K562 (cell line): ENCODE data around the gene DYRK1B. TPM values are rescaled to one million over a fixed set of nuclear protein-coding genes. Genes with fewer than 3 reads are reported as not detected.
"Not testable (repeated sequence)": the region's sequence is repeated elsewhere in the genome, so short reads cannot be mapped to it uniquely, and the experiment has no call there.

Experiments
- ATAC-seq: fragments of 200-7000 bp; cut with Tn5 transposase; 3 replicates; pipeline ENCODE4 v1.9.1; 2020; ENCODE audit warnings: moderate library complexity
- BruUV-seq: library from RNA; stranded (reverse); fragments of 400-500 nt; replicated peaks from 2 replicates; lab custom pipeline; 2021; lab: Mats Ljungman, UMichigan
- CTCF ChIA-PET: fragments of 300-600 bp; formaldehyde crosslinking; extraction: SDS; loops from one replicate; lab custom pipeline; 2021; ENCODE audit warnings: low intra/inter-chr PET ratio; lab: Yijun Ruan, JAX
- POLR2A ChIA-PET: fragments of 300-600, 350-650 bp; sonication (Branson Sonifier 250); formaldehyde crosslinking; extraction: SDS; loops from one replicate; lab custom pipeline; 2021; ENCODE audit warnings: antibody characterized with exemption, inconsistent platforms; lab: Yijun Ruan, JAX
- DNase-seq, 4 experiments: peaks; one replicate each; pipeline versions ENCODE4 v3.0.0 to v3.0.0-alpha.2; 2011 to 2018; ENCODE audit warnings: low spot score in 3 of 4, mixed read lengths in 3 of 4; ENCODE audit errors: extremely low read depth in 1 of 4
- FAIRE-seq: peaks from 2 replicates; lab custom pipeline; 2011; peaks lifted over from hg19 to GRCh38; lab: Jason Lieb, UNC
- H2AFZ ChIP-seq: 2 replicates; pipeline ENCODE4 v1.6.0; 2011; ENCODE audit warnings: low read depth, low read length, control low read depth, inconsistent platforms
- H3K27ac ChIP-seq: fragments of 200-600 bp; 3 replicates; pipeline ENCODE4 v1.8.0; 2011; ENCODE audit warnings: low read depth, mild to moderate bottlenecking, control low read depth, inconsistent platforms, low read length, moderate library complexity, mixed read lengths; ENCODE audit errors: extremely low read depth
- H3K27me3 ChIP-seq, 2 experiments: fragments of 300-600 bp in 1 of 2; 2 replicates in 1 of 2; 3 replicates in 1 of 2; pipeline versions ENCODE4 v1.6.0 to v1.8.0; 2011; ENCODE audit warnings: inconsistent platforms in 2 of 2, low read length in 2 of 2, mild to moderate bottlenecking in 1 of 2, mixed read lengths in 1 of 2, moderate library complexity in 1 of 2; ENCODE audit not compliant: control insufficient read depth in 2 of 2, insufficient read depth in 2 of 2
- H3K36me3 ChIP-seq: fragments of 300-600 bp; 3 replicates; pipeline ENCODE4 v1.8.0; 2011; ENCODE audit warnings: mild to moderate bottlenecking, low read length, inconsistent platforms; ENCODE audit not compliant: control insufficient read depth, insufficient read depth
- H3K4me1 ChIP-seq, 2 experiments: fragments of 200-600 bp in 1 of 2; replicated peaks in 1 of 2; 2 replicates in 1 of 2; 3 replicates in 1 of 2; pipeline versions ENCODE4 v1.5.1 to v1.8.0; 2011; ENCODE audit warnings: inconsistent platforms in 2 of 2, low read length in 2 of 2, mild to moderate bottlenecking in 1 of 2, mixed read lengths in 1 of 2, moderate library complexity in 1 of 2; ENCODE audit not compliant: control insufficient read depth in 2 of 2, insufficient read depth in 2 of 2
- H3K4me2 ChIP-seq: 2 replicates; pipeline ENCODE4 v1.6.1; 2011; ENCODE audit warnings: low read length, control low read depth, inconsistent platforms, mixed read lengths; ENCODE audit not compliant: insufficient read depth
- H3K4me3 ChIP-seq: fragments of 200-600 bp; sonication (generic), shearing (Covaris generic); 2 replicates; pipeline ENCODE4 v1.5.1; 2016; ENCODE audit warnings: control low read depth, inconsistent platforms
- H3K79me2 ChIP-seq: fragments of 200-600 bp; 3 replicates; pipeline ENCODE4 v1.8.0; 2011; ENCODE audit warnings: low read length, inconsistent platforms; ENCODE audit not compliant: control insufficient read depth, insufficient read depth
- H3K9ac ChIP-seq, 2 experiments: 2 replicates each; pipeline versions ENCODE4 v1.6.0 to v1.6.1; 2011; ENCODE audit warnings: low read depth in 2 of 2, low read length in 2 of 2, control low read depth in 1 of 2, inconsistent platforms in 1 of 2, mild to moderate bottlenecking in 1 of 2, mixed read lengths in 1 of 2; ENCODE audit not compliant: insufficient read depth in 1 of 2
- H3K9me1 ChIP-seq: one replicate; pipeline ENCODE4 v1.6.0; 2011; ENCODE audit warnings: inconsistent platforms, mild to moderate bottlenecking, low read length, moderate library complexity; ENCODE audit not compliant: control insufficient read depth, insufficient read depth
- H3K9me3 ChIP-seq: replicated peaks from 2 replicates; pipeline ENCODE4 v1.5.1; 2011; ENCODE audit warnings: low read depth, low read length, inconsistent platforms; ENCODE audit not compliant: control insufficient read depth, insufficient read depth
- H4K20me1 ChIP-seq: replicated peaks from 2 replicates; pipeline ENCODE4 v1.6.1; 2011; ENCODE audit warnings: low read length, inconsistent platforms, mixed read lengths; ENCODE audit not compliant: control insufficient read depth, insufficient read depth
- EP300 ChIP-seq: IDR thresholded peaks from 2 replicates; pipeline ENCODE4 v1.6.1; 2012; ENCODE audit warnings: low read length, improper control_type of control experiment
- GATA2 ChIP-seq: sonication (generic); formaldehyde crosslinking; IDR thresholded peaks from 2 replicates; pipeline ENCODE4 v1.4.0; 2020; ENCODE audit warnings: mild to moderate bottlenecking, missing genetic modification reagents
- JUND ChIP-seq, 2 experiments: IDR thresholded peaks; 2 replicates in 1 of 2; 3 replicates in 1 of 2; pipeline ENCODE4 v1.6.1; 2011; ENCODE audit warnings: borderline replicate concordance in 2 of 2, low read depth in 2 of 2, low read length in 2 of 2, improper control_type of control experiment in 1 of 2, missing biosample characterization in 1 of 2, missing genetic modification characterization in 1 of 2, missing genetic modification reagents in 1 of 2
- MECOM ChIP-seq: fragments of 250-450 bp; sonication (Bioruptor Pico); IDR thresholded peaks from 2 replicates; pipeline ENCODE4 v1.8.0; 2022; ENCODE audit warnings: inconsistent platforms
- MTA3 ChIP-seq: fragments of 450-650 bp; formaldehyde crosslinking; IDR thresholded peaks from 2 replicates; pipeline ENCODE4 v1.6.1; 2017; ENCODE audit warnings: mild to moderate bottlenecking, borderline replicate concordance
- SMAD1 ChIP-seq: fragments of 150-350 bp; IDR thresholded peaks from 2 replicates; pipeline ENCODE4 v1.6.1; 2014; ENCODE audit warnings: low read length, low read depth; ENCODE audit not compliant: partially characterized antibody
- TBP ChIP-seq: optimal IDR thresholded peaks from 2 replicates; pipeline ENCODE3; 2011; ENCODE audit warnings: low read depth, low read length, improper control_type of control experiment
- ZNF785 ChIP-seq: fragments of 250-450 bp; sonication (Bioruptor Pico); IDR thresholded peaks from 2 replicates; pipeline ENCODE4 v1.4.0; 2020; ENCODE audit warnings: mild to moderate bottlenecking
- ZNF79 ChIP-seq: fragments of 250-450 bp; sonication (Bioruptor Pico); IDR thresholded peaks from 2 replicates; pipeline ENCODE4 v1.4.0; 2020; ENCODE audit warnings: low read depth, mild to moderate bottlenecking, moderate library complexity
- WGBS: fragments of 100-300 bp; shearing (Covaris generic); methylation state at CpG from one replicate; pipeline ENCODE4 v1.1.6; 2016; ENCODE audit warnings: low coverage, mixed read lengths; ENCODE audit not compliant: insufficient coverage; ENCODE audit errors: missing lambda C conversion rate; 5-methylcytosine and 5-hydroxymethylcytosine counted together
- in situ Hi-C: fragments of 300-500 bp; cut with MboI; formaldehyde crosslinking; loops from 4 replicates; pipeline ENCODE4 v1.15.0; 2018; ENCODE audit warnings: inconsistent platforms, mixed read lengths
- intact Hi-C: fragments of 100-400 bp; cut with micrococcal nuclease; formaldehyde crosslinking; loops from 2 replicates; pipeline ENCODE4 v1.14.2; 2022
- polyA plus RNA-seq, 8 experiments: library from polyadenylated mRNA; depleted of rRNA in 4 of 8; stranded (reverse) in 5 of 8; unstranded in 3 of 8; fragments of >200 nt; fragmentation: Nextera tagmentation in 2 of 8; fragmentation: Illumina TruSeq in 1 of 8; extraction: Ambion mirVana in 2 of 8; extraction: Trizol in 1 of 8; gene quantifications; 2 replicates each; pipeline versions ENCODE4 v1.2.1 to v1.2.3, GENCODE V29; 2011 to 2014; ENCODE audit warnings: inconsistent platforms in 1 of 8, missing spikeins in 1 of 8
- total RNA-seq, 7 experiments: library from RNA; depleted of rRNA in 6 of 7; stranded (reverse); fragments of >200 nt in 6 of 7; fragmentation: Illumina TruSeq in 2 of 7; extraction: Trizol in 2 of 7; gene quantifications; 2 replicates each; pipeline versions ENCODE4 v1.2.1 to v1.2.3, GENCODE V29; 2011 to 2021; ENCODE audit warnings: low replicate concordance in 1 of 7
- TF ChIP-seq, protein P1 (sequence below), 2 experiments: fragments of 450-650 bp in 1 of 2; sonication (generic) in 1 of 2; formaldehyde crosslinking in 1 of 2; IDR thresholded peaks in 1 of 2; conservative IDR thresholded peaks in 1 of 2; 2 replicates each; pipeline versions ENCODE4 v1.6.1 to v1.8.1; 2016 to 2023; ENCODE audit warnings: mild to moderate bottlenecking in 2 of 2, moderate library complexity in 2 of 2, inconsistent platforms in 1 of 2, missing genetic modification reagents in 1 of 2

Gene DYRK1B
- total and polyA plus RNA-seq, 9 of the 15 experiments (the other 6 are each of a cell fraction or from before 2014, with no cell fraction given): 0.91 to 5.2 (median 1.5) TPM; not detected in 2

DNA sequence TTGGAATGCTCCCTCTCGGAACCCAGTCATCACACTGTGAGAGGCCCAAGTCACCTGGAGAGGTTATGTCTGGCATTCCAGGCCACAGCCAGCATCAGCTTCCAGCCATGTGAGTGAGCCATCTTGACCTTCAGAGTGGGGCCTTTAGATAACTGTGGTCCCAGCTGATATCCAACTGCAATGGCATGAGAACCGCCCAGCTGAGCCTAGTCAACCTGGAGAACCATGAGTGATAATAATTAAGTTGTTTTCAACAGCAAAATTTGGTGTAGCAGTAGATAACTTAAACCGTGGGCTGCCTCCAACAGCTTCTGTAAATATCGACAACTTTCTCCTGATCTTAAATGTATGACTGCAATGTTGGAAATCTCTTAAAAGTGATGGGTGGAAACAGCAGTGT is 24.6 kb downstream of the DYRK1B start:
- FAIRE-seq: no peak
- ATAC-seq: no peak
- ChIA-PET CTCF (no interaction called here), POLR2A (interaction anchor here (0.7 to 1.2 kb wide), 2 partner anchors 30 to 248 kb away, joined by 3 read pairs; no protein-coding TSS in a partner anchor)
- BruUV-seq: no TSS peak
- no peaks in the 10 kb centered on the region for H3K9me1 ChIP-seq
- peaks cover 7 to 38% of the 10 kb centered on the region in 2 experiments; a peak in 2 of 5 replicates for H3K27me3 ChIP-seq
- H3K27ac ChIP-seq: no peak overlapping the region
- no peaks in the 10 kb centered on the region for H3K79me2 ChIP-seq
- no peak for DNase-seq
- no peak overlapping the region for H3K4me2 ChIP-seq
- no peaks in the 10 kb centered on the region for H3K4me1 ChIP-seq
- H2AFZ ChIP-seq: no peak overlapping the region
- no peaks in the 10 kb centered on the region for H4K20me1 ChIP-seq
- WGBS: 14% methylated on average over 4 of the region's 4 CpGs
- in situ Hi-C loops (no loop called here), intact Hi-C loops (no loop called here)
- H3K9ac ChIP-seq: no peak overlapping the region
- H3K9me3 ChIP-seq: no peaks in the 10 kb centered on the region
- TF ChIP-seq MTA3: no peak
- no peak for TF ChIP-seq ZNF79
- no peak for TF ChIP-seq SMAD1
- TF ChIP-seq EP300: no peak
- no peak for TF ChIP-seq GATA2
- no peak for TF ChIP-seq ZNF785 (CRISPR knock-in tag)
- no peak for TF ChIP-seq MECOM (CRISPR knock-in tag)
- H3K4me3 ChIP-seq: no peak overlapping the region
- no peaks in the 10 kb centered on the region for H3K36me3 ChIP-seq

DNA sequence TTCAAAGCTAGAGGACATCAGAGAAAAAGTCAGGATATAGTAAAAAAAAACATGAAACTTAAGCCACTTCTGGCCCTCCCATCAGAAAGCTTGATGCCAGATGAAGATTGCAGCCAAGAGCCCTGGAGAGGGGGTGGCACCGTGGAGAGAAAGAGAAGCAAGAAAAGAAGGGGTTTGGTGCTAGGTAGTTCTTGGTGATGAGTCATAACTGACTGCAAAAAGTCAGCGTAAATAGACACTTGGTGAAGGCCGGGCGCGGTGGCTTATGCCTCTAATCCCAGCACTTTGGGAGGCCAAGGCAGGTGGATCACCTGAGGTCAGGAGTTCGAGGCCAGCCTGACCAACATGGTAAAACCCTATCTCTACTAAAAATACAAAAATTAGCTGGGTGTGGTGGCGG is 25.3 kb downstream of the DYRK1B start:
- DNase-seq, BruUV-seq: not testable (repeated sequence)
- POLR2A ChIA-PET: interaction anchor here (0.7 to 1.2 kb wide), 2 partner anchors 47 to 247 kb away, joined by 3 read pairs; no protein-coding TSS in a partner anchor

More for the DNA sequence above, 25.3 kb downstream of the DYRK1B start:
- H3K9me1 ChIP-seq; H3K36me3 ChIP-seq; H3K79me2 ChIP-seq; CTCF ChIA-PET; H2AFZ ChIP-seq; H3K4me3 ChIP-seq; in situ Hi-C loops; ATAC-seq; H3K27ac ChIP-seq; intact Hi-C loops; FAIRE-seq; H3K9me3 ChIP-seq; H3K4me2 ChIP-seq; H3K9ac ChIP-seq; H4K20me1 ChIP-seq; H3K4me1 ChIP-seq; TF ChIP-seq JUND (tag; IDR thresholded peaks at IDR 0.05; ENCODE audit: borderline replicate concordance, low read depth, low read length): not testable (repeated sequence)
- peaks cover 7 to 44% of the 10 kb centered on the region in 2 experiments; a peak in 2 of 5 replicates for H3K27me3 ChIP-seq
- TF ChIP-seq, protein P1, sequence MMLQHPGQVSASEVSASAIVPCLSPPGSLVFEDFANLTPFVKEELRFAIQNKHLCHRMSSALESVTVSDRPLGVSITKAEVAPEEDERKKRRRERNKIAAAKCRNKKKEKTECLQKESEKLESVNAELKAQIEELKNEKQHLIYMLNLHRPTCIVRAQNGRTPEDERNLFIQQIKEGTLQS (IDR thresholded peaks at IDR 0.05): peak; percentile 69
- TF ChIP-seq, protein P1 (CRISPR knock-in tag; conservative IDR thresholded peaks at IDR 0.05): not testable (repeated sequence)
- TF ChIP-seq JUND (IDR thresholded peaks at IDR 0.05; ENCODE audit: borderline replicate concordance, low read depth, low read length) (peak; percentile 21; the same call in 1 of the 2 replicates), TBP (peak; percentile 11)
- 11% methylated on average over 7 of the region's 7 CpGs for WGBS
